ENCODE measurements around the gene RNF213.

Gene RNF213

GRCh38 chr17:80363120-80363515, 102.5 kb downstream of the RNF213 start:
- H3K4me3 ChIP-seq (ENCODE audit: low read depth, low read length), result no peak overlapping the region
- DNase-seq (ENCODE audit: low read depth), result peak; percentile 6
- no peak for TF ChIP-seq CTCF (conservative IDR thresholded peaks at IDR 0.05; ENCODE audit: low read depth, low read length)

- no peak for DNase-seq (ENCODE audit: low read depth)
- TF ChIP-seq CTCF (conservative IDR thresholded peaks at IDR 0.05; ENCODE audit: low read depth, low read length), result no peak
- H3K4me3 ChIP-seq (ENCODE audit: low read depth, low read length), result no peak overlapping the region
Measured at GRCh38 chr17:80363518-80364090, 103.0 kb downstream of the RNF213 start.

- no peak overlapping the region for H3K4me3 ChIP-seq (ENCODE audit: low read depth, low read length)
- TF ChIP-seq CTCF (conservative IDR thresholded peaks at IDR 0.05; ENCODE audit: low read depth, low read length), result peak; percentile 61
- DNase-seq (ENCODE audit: low read depth), result peak; percentile 19
Measured at GRCh38 chr17:80364091-80364691, 103.5 kb downstream of the RNF213 start.

- no peak for TF ChIP-seq CTCF (conservative IDR thresholded peaks at IDR 0.05; ENCODE audit: low read depth, low read length)
- no peak for DNase-seq (ENCODE audit: low read depth)
- no peak overlapping the region for H3K4me3 ChIP-seq (ENCODE audit: low read depth, low read length)
Measured at GRCh38 chr17:80365001-80365965, 104.6 kb downstream of the RNF213 start.

GRCh38 chr17:80365983-80366382, 105.3 kb downstream of the RNF213 start:
- no peak for TF ChIP-seq CTCF (conservative IDR thresholded peaks at IDR 0.05; ENCODE audit: low read depth, low read length)
- no peak for DNase-seq (ENCODE audit: low read depth)
- H3K4me3 ChIP-seq (ENCODE audit: low read depth, low read length), result no peak overlapping the region

GRCh38 chr17:80367503-80367902, 106.9 kb downstream of the RNF213 start:
- H3K4me3 ChIP-seq (ENCODE audit: low read depth, low read length), result no peak overlapping the region
- no peak for TF ChIP-seq CTCF (conservative IDR thresholded peaks at IDR 0.05; ENCODE audit: low read depth, low read length)
- DNase-seq (ENCODE audit: low read depth), result no peak
